Muscle layer of duodenum (tissue), 2 donors: ENCODE results near the gene CTH.
"Not testable (repeated sequence)": the region's sequence is repeated elsewhere in the genome, so short reads cannot be mapped to it uniquely, and the experiment has no call there.

Source experiments
- H3K27ac ChIP-seq: one replicate; pipeline ENCODE4 v1.7.0; 2013; ENCODE audit warnings: mild to moderate bottlenecking, low read length
- H3K27me3 ChIP-seq: one replicate; pipeline ENCODE4 v1.7.0; 2013; ENCODE audit warnings: low read depth, mild to moderate bottlenecking, control low read depth, low read length
- H3K36me3 ChIP-seq, 2 donors: one replicate each; pipeline ENCODE4 v1.7.0; 2013; ENCODE audit warnings: low read length in 2 of 2, control low read depth in 1 of 2, mild to moderate bottlenecking in 1 of 2; ENCODE audit not compliant: insufficient read depth in 2 of 2, control insufficient read depth in 1 of 2
- H3K4me1 ChIP-seq, 2 donors: one replicate each; pipeline ENCODE4 v1.7.0; 2013; ENCODE audit warnings: low read length in 2 of 2, mild to moderate bottlenecking in 2 of 2, control low read depth in 1 of 2, moderate library complexity in 1 of 2; ENCODE audit not compliant: insufficient read depth in 2 of 2, control insufficient read depth in 1 of 2
- H3K4me3 ChIP-seq, 2 donors: one replicate each; pipeline ENCODE4 v1.7.0; 2013; ENCODE audit warnings: low read length in 2 of 2, low read depth in 1 of 2, mild to moderate bottlenecking in 1 of 2
- H3K9me3 ChIP-seq, 2 donors: one replicate each; pipeline ENCODE4 v1.7.0; 2013; ENCODE audit warnings: low read length in 2 of 2, control low read depth in 1 of 2, mild to moderate bottlenecking in 1 of 2; ENCODE audit not compliant: control insufficient read depth in 1 of 2
- donor health status: healthy.

The CTH gene

GRCh38 chr1:70410604-70411359 is at the start of gene CTH:
Gene CTH (plus strand): TSS chr1:70411268. CDS start chr1:70411416, 148 bp downstream.
- H3K36me3 ChIP-seq = no peaks in the 10 kb centered on the region
- no peaks in the 10 kb centered on the region for H3K9me3 ChIP-seq
- peaks cover 0 to 5% of the 10 kb centered on the region in 2 donors for H3K4me1 ChIP-seq
- peak within 1 kb of the TSS; percentile 93 for H3K27ac ChIP-seq
- peak within 1 kb of the TSS; percentile 87 to 97 for H3K4me3 ChIP-seq
- H3K27me3 ChIP-seq = no peaks in the 10 kb centered on the region

DNA sequence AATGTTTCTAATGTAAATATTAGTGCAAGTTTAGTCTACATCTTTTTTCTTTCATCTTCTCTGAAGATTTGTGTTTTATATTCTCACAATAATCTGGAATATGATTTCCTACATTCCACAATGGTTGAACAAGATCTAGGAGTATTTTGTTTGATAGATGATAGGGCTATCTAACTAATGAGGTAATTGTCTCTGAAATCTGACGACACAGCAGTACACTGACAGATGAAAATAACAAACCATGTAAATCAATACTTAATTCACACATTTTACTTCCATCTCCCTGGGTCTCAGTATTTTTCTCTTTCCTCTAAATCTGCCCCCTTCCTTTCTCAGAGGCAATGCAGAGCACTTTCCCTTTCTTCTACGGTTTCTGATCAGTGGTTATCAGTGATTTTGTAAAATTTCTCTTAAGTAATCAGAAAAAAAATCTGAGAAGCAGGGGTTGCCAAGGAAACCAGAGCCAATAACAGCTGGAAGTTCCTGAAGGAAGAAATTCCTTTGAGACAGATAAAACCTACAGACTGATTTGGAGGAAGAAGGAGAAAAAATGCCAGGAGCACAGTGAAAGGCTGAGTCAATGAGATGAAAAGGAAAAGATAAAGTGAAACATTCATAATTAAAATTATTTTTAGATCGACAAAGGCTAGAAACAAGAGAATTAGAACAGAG is 49.2 kb upstream of the CTH start:
- Histone ChIP-seq H3K9me3 (no peaks in the 10 kb centered on the region), H3K4me1 (no peaks in the 10 kb centered on the region), H3K27ac (no peak overlapping the region), H3K36me3 (no peaks in the 10 kb centered on the region), H3K4me3 (no peak overlapping the region), H3K27me3 (no peaks in the 10 kb centered on the region)

DNA sequence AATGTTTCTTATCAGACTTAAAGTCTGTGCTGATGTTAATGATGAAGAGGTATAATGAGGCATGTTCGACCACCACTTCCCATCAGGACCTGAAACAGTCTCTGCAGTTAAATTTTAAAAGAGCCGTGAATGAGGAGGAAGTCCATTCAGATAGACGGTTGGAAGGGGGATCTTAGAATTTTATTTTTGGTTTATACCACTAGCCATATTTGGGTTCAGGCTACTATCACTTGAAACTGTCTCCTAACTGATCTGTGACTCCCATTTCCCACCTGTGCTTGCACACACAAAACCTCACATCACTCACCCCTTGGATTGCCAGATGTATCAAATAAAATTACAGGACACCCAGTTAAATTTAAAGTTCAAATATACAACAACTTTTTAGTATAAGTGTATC is 46.6 kb upstream of the CTH start:
- no peaks in the 10 kb centered on the region for H3K27me3 ChIP-seq
- no peak overlapping the region for H3K27ac ChIP-seq
- no peak overlapping the region for H3K4me3 ChIP-seq
- H3K9me3 ChIP-seq = no peaks in the 10 kb centered on the region
- H3K4me1 ChIP-seq = no peaks in the 10 kb centered on the region
- H3K36me3 ChIP-seq = peaks cover 0 to 12% of the 10 kb centered on the region in 2 donors

- H3K27me3 ChIP-seq, H3K4me1 ChIP-seq, H3K27ac ChIP-seq, H3K4me3 ChIP-seq, H3K9me3 ChIP-seq: not testable (repeated sequence)
- H3K36me3 ChIP-seq = peaks cover 0 to 12% of the 10 kb centered on the region in 2 donors
These were observed 44.6 kb upstream of the CTH start for GRCh38 chr1:70366425-70366952.

- not testable (repeated sequence) for H3K4me1 ChIP-seq, H3K27ac ChIP-seq, H3K4me3 ChIP-seq, H3K27me3 ChIP-seq, H3K9me3 ChIP-seq
- peaks cover 0 to 12% of the 10 kb centered on the region in 2 donors for H3K36me3 ChIP-seq
These were observed 44.1 kb upstream of the CTH start for GRCh38 chr1:70366997-70367396.

GRCh38 chr1:70367397-70367796 is 43.7 kb upstream of the CTH start:
- not testable (repeated sequence) for H3K4me1 ChIP-seq, H3K27ac ChIP-seq, H3K4me3 ChIP-seq, H3K9me3 ChIP-seq, H3K27me3 ChIP-seq
- H3K36me3 ChIP-seq = peaks cover 0 to 12% of the 10 kb centered on the region in 2 donors

- peaks cover 0 to 12% of the 10 kb centered on the region in 2 donors for H3K36me3 ChIP-seq
- H3K27ac ChIP-seq, H3K4me1 ChIP-seq, H3K4me3 ChIP-seq, H3K9me3 ChIP-seq, H3K27me3 ChIP-seq: not testable (repeated sequence)
These were observed 39.5 kb upstream of the CTH start for GRCh38 chr1:70371586-70371985.

DNA sequence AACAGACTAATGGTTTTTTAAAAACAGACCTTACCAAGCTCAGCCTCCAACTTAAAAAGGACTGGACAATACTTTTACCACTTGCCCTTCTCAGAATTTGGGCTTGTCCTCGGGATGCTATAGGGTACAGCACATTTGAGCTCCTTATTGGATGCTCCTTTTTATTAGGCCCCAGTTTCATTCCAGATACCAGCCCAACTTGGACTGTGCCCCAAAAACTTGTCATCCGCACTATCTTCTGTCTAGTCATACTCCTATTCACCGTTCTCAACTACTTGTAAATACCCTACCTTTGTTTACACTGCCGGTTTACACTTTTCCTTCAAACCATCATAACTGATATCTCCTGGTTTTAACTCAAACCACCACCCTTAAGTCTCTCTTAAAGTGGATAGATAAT is 38.6 kb upstream of the CTH start:
- peaks cover 0 to 7% of the 10 kb centered on the region in 2 donors for H3K36me3 ChIP-seq
- no peaks in the 10 kb centered on the region for H3K4me1 ChIP-seq
- no peak overlapping the region for H3K4me3 ChIP-seq
- H3K27ac ChIP-seq = no peak overlapping the region
- H3K27me3 ChIP-seq = no peaks in the 10 kb centered on the region
- H3K9me3 ChIP-seq = no peaks in the 10 kb centered on the region

GRCh38 chr1:70373580-70373979 is 37.5 kb upstream of the CTH start:
- not testable (repeated sequence) for H3K9me3 ChIP-seq, H3K27ac ChIP-seq, H3K36me3 ChIP-seq, H3K4me1 ChIP-seq, H3K4me3 ChIP-seq, H3K27me3 ChIP-seq

DNA sequence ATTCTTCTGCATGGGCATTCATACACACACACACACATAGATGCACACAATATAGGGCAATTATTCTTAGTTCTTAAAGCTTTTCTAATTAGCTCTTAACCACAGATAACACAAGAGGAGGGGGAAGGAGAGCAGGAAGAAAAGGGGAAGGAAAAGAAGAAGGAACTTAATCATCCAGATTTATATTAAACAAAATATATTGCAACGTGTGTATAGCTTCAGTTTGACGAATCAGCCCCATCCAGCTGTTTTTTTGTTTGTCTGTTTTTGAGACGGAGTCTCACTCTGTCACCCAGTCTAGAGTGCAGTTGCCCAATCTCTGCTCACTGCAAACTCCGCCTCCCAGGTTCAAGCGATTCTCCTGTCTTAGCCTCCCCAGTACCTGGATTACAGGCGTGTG is 34.9 kb upstream of the CTH start:
- H3K27ac ChIP-seq = no peak overlapping the region
- no peaks in the 10 kb centered on the region for H3K4me1 ChIP-seq
- H3K9me3 ChIP-seq = no peaks in the 10 kb centered on the region
- no peak overlapping the region for H3K4me3 ChIP-seq
- H3K36me3 ChIP-seq = no peaks in the 10 kb centered on the region
- H3K27me3 ChIP-seq = no peaks in the 10 kb centered on the region

DNA sequence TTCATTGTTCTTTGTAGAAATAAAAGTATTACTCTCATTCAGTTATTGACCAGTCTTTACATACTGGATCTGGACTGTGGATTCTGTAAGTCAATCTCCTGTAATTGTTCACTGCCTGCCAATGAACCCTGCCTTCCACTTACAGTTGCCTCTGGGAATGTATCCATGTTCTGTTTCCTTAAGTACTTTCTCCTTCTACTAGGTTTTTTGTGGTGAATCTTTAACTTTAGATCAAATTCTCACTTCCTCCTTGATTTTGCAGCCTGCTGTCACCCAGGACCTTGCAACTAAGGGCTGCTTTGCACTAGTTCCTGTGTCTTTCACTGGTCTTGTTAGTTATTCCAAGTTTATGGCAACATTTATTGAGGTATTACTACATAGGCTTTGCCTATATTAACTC is 28.4 kb upstream of the CTH start:
- Histone ChIP-seq H3K4me1 (no peaks in the 10 kb centered on the region), H3K36me3 (no peaks in the 10 kb centered on the region), H3K4me3 (no peak overlapping the region), H3K27ac (no peak overlapping the region), H3K9me3 (no peaks in the 10 kb centered on the region), H3K27me3 (no peaks in the 10 kb centered on the region)
